Osteoblast (primary cell): ENCODE data around the gene PACC1. TPM values are rescaled to one million over a fixed set of nuclear protein-coding genes. Genes with fewer than 3 reads are reported as not detected.
A peak's percentile ranks its signal among the peaks of the same experiment; 100 is the strongest.

Source experiments
- DNase-seq: peaks from one replicate; pipeline ENCODE4 v3.0.0; 2011; ENCODE audit warnings: low spot score, mixed read lengths; ENCODE audit not compliant: insufficient read length; ENCODE audit errors: missing footprints
- H2AFZ ChIP-seq: 2 replicates; pipeline ENCODE4 v1.6.0; 2011; ENCODE audit warnings: mild to moderate bottlenecking, low read length
- H3K27ac ChIP-seq: 2 replicates; pipeline ENCODE4 v1.5.1; 2011; ENCODE audit warnings: mild to moderate bottlenecking, low read depth, low read length, moderate library complexity
- H3K27me3 ChIP-seq: 2 replicates; pipeline ENCODE4 v1.6.0; 2012; ENCODE audit warnings: mild to moderate bottlenecking, control low read depth, inconsistent platforms, low read length, moderate library complexity; ENCODE audit not compliant: insufficient read depth
- H3K36me3 ChIP-seq: 2 replicates; pipeline ENCODE4 v1.5.1; 2011; ENCODE audit warnings: mild to moderate bottlenecking, low read length, control low read depth, moderate library complexity; ENCODE audit not compliant: insufficient read depth
- H3K4me1 ChIP-seq: 2 replicates; pipeline ENCODE4 v1.5.1; 2011; ENCODE audit warnings: mild to moderate bottlenecking, low read length, control low read depth, moderate library complexity; ENCODE audit not compliant: insufficient read depth
- H3K4me2 ChIP-seq: 2 replicates; pipeline ENCODE4 v1.6.0; 2011; ENCODE audit warnings: mild to moderate bottlenecking, low read length; ENCODE audit not compliant: insufficient read depth
- H3K4me3 ChIP-seq: fragments of 200-600 bp; sonication (generic); 3 replicates; pipeline ENCODE4 v1.5.1; 2012; ENCODE audit warnings: mild to moderate bottlenecking, low read length, inconsistent platforms; ENCODE audit not compliant: insufficient read depth
- H3K79me2 ChIP-seq: 2 replicates; pipeline ENCODE4 v1.6.0; 2012; ENCODE audit warnings: mild to moderate bottlenecking, low read length, control low read depth, inconsistent platforms; ENCODE audit not compliant: insufficient read depth
- H3K9me3 ChIP-seq: 2 replicates; pipeline ENCODE4 v1.5.1; 2011; ENCODE audit warnings: low read depth, low read length, control low read depth
- H4K20me1 ChIP-seq: 2 replicates; pipeline ENCODE4 v1.6.0; 2012; ENCODE audit warnings: mild to moderate bottlenecking, low read length, control low read depth; ENCODE audit not compliant: insufficient read depth
- total RNA-seq: library from RNA; depleted of rRNA; stranded (reverse); fragments of >200 nt; gene quantifications from 2 replicates; pipeline ENCODE4 v1.2.3, GENCODE V29; 2012
- TF ChIP-seq, protein P1 (sequence below): IDR thresholded peaks from 2 replicates; pipeline ENCODE4 v1.5.1; 2011; ENCODE audit warnings: mild to moderate bottlenecking, low read depth, low read length, moderate library complexity; ENCODE audit errors: extremely low read depth

Gene PACC1
- total RNA-seq, 1 donor = 6.5 TPM

DNA sequence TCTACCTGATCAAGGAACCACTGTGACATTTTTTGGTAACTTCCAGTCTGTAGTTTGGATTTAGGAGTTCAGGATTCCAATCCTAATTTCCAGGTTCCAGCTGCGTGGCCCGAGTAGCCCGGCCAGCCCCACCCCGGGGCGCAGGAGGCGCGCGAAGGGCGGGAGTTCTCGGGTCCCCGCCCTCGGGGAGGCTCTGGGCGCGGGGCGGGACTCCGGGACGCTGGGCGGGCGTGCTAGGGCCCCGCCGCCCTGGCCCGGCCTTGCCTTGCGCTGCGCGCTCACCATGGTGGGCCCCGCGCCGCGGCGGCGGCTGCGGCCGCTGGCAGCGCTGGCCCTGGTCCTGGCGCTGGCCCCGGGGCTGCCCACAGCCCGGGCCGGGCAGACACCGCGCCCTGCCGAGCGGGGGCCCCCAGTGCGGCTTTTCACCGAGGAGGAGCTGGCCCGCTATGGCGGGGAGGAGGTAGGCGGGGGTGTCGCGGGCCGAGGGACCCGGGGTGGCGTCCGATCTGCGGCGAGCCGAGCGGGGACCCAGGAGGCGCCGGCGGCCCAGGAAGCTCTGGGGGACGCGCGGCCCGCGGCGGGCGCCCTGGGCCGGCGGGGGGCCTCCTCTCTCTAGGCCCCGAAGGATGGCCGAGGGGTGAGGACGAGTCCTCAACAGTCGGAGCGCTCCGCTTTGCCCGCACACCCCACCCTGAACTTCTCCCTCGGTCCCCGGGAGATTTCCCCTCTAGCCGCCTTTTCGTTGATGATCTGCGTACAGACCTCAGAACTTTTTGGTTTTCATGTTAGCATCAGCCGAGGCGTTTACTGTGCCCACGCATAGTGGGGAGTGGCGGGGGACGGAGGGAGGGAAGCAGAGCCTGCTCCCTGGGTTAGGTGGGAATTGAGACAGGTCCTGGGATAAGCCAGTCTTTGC lies 18.2 kb upstream of the PACC1 start, which contains the start of gene NENF:
Gene NENF, plus strand, starts transcription at position 260 of the 916 bp plus-strand sequence. Its CDS starts 24 bp downstream, at position 284.
- TF ChIP-seq, protein P1, sequence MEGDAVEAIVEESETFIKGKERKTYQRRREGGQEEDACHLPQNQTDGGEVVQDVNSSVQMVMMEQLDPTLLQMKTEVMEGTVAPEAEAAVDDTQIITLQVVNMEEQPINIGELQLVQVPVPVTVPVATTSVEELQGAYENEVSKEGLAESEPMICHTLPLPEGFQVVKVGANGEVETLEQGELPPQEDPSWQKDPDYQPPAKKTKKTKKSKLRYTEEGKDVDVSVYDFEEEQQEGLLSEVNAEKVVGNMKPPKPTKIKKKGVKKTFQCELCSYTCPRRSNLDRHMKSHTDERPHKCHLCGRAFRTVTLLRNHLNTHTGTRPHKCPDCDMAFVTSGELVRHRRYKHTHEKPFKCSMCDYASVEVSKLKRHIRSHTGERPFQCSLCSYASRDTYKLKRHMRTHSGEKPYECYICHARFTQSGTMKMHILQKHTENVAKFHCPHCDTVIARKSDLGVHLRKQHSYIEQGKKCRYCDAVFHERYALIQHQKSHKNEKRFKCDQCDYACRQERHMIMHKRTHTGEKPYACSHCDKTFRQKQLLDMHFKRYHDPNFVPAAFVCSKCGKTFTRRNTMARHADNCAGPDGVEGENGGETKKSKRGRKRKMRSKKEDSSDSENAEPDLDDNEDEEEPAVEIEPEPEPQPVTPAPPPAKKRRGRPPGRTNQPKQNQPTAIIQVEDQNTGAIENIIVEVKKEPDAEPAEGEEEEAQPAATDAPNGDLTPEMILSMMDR = no peak
- H3K27me3 ChIP-seq = no peaks in the 10 kb centered on the region
- peaks cover 19% of the 10 kb centered on the region for H3K79me2 ChIP-seq
- H3K4me3 ChIP-seq = peak within 1 kb of the TSS; percentile 78
- H3K9me3 ChIP-seq = no peaks in the 10 kb centered on the region
- H2AFZ ChIP-seq = peak within 1 kb of the TSS; percentile 74
- H3K27ac ChIP-seq = peak within 1 kb of the TSS; percentile 36
- DNase-seq = peak; percentile 99
- H4K20me1 ChIP-seq = peaks cover 7% of the 10 kb centered on the region
- H3K4me2 ChIP-seq = peak within 1 kb of the TSS; percentile 82
- H3K36me3 ChIP-seq = no peaks in the 10 kb centered on the region
- H3K4me1 ChIP-seq = peaks cover 8% of the 10 kb centered on the region

GRCh38 chr1:212432272-212432660 lies 17.6 kb upstream of the PACC1 start:
- Histone ChIP-seq H3K36me3 (no peaks in the 10 kb centered on the region), H3K4me3 (peak overlapping the region; percentile 78), H3K27ac (peak overlapping the region; percentile 29), H3K4me1 (peaks cover 8% of the 10 kb centered on the region), H3K27me3 (no peaks in the 10 kb centered on the region), H3K9me3 (no peaks in the 10 kb centered on the region), H3K79me2 (peaks cover 19% of the 10 kb centered on the region), H3K4me2 (peak overlapping the region; percentile 82), H4K20me1 (peaks cover 4% of the 10 kb centered on the region), H2AFZ (peak overlapping the region; percentile 63)
- TF ChIP-seq, protein P1 = no peak
- DNase-seq = peak; percentile 75

DNA sequence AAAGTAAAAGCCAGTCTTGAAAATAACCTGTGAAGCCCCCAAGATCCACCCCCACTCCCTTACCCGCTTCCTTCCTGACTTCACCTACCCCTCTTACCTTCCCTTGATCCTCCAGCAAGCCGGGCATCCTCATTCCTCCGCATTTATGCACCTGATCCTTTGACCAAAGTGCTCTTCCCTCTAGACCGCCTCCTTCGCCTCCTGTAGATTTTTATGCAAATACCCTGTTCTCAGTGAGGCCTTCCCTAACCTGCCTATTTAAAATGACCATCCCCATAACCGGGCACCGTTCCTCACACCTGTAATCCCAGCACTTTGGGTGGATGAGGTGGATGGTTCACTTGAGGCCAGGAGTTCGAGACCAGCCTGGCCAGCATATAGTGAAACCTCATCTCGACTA lies 17.0 kb upstream of the PACC1 start:
- H4K20me1 ChIP-seq = peaks cover 4% of the 10 kb centered on the region
- TF ChIP-seq, protein P1 = no peak
- H3K27me3 ChIP-seq = peaks cover 1% of the 10 kb centered on the region
- no peaks in the 10 kb centered on the region for H3K9me3 ChIP-seq
- no peak overlapping the region for H3K4me2 ChIP-seq
- no peak overlapping the region for H3K27ac ChIP-seq
- no peak for DNase-seq
- peaks cover 8% of the 10 kb centered on the region for H3K4me1 ChIP-seq
- no peak overlapping the region for H3K4me3 ChIP-seq
- H2AFZ ChIP-seq = no peak overlapping the region
- H3K79me2 ChIP-seq = peaks cover 16% of the 10 kb centered on the region
- no peaks in the 10 kb centered on the region for H3K36me3 ChIP-seq

- Histone ChIP-seq H3K36me3 (no peaks in the 10 kb centered on the region), H3K4me3 (no peak overlapping the region), H3K27ac (no peak overlapping the region), H3K9me3 (no peaks in the 10 kb centered on the region), H3K4me1 (peaks cover 8% of the 10 kb centered on the region), H2AFZ (no peak overlapping the region), H3K79me2 (peaks cover 16% of the 10 kb centered on the region), H3K4me2 (no peak overlapping the region), H3K27me3 (peaks cover 5% of the 10 kb centered on the region), H4K20me1 (peaks cover 4% of the 10 kb centered on the region)
- no peak for DNase-seq
- TF ChIP-seq, protein P1 = no peak
Measured at GRCh38 chr1:212430955-212431394, 16.3 kb upstream of the PACC1 start.
